ENCODE results near the gene TRIAP1. TPM values are rescaled to one million over a fixed set of nuclear protein-coding genes. Genes with fewer than 3 reads are reported as not detected.

Gene TRIAP1
- total RNA-seq, 4 donors from 2014 or later: 11.3 to 21.6 (median 16.2) TPM

- no peak for DNase-seq (ENCODE audit: low spot score)
- no peak for TF ChIP-seq CTCF (IDR thresholded peaks at IDR 0.05)
- ATAC-seq (ENCODE audit: low FRiP score): no peak
These were observed 33.8 kb downstream of the TRIAP1 start for GRCh38 chr12:120412421-120412820.

- ATAC-seq (ENCODE audit: low FRiP score) (no peak), DNase-seq (ENCODE audit: low spot score) (no peak)
- TF ChIP-seq CTCF (IDR thresholded peaks at IDR 0.05): no peak
These were observed 37.4 kb downstream of the TRIAP1 start for GRCh38 chr12:120408771-120409170.

GRCh38 chr12:120406553-120406952 lies 39.6 kb downstream of the TRIAP1 start:
- DNase-seq (ENCODE audit: low spot score): no peak
- TF ChIP-seq CTCF (IDR thresholded peaks at IDR 0.05): no peak
- no peak for ATAC-seq (ENCODE audit: low FRiP score)

GRCh38 chr12:120406069-120406468 lies 40.1 kb downstream of the TRIAP1 start:
- ATAC-seq (ENCODE audit: low FRiP score) (no peak), DNase-seq (ENCODE audit: low spot score) (no peak)
- TF ChIP-seq CTCF (IDR thresholded peaks at IDR 0.05): no peak

GRCh38 chr12:120404271-120404670 lies 41.9 kb downstream of the TRIAP1 start:
- no peak for DNase-seq (ENCODE audit: low spot score)
- no peak for ATAC-seq (ENCODE audit: low FRiP score)
- no peak for TF ChIP-seq CTCF (IDR thresholded peaks at IDR 0.05)

GRCh38 chr12:120403869-120404268 lies 42.3 kb downstream of the TRIAP1 start:
- TF ChIP-seq CTCF (IDR thresholded peaks at IDR 0.05): no peak
- ATAC-seq (ENCODE audit: low FRiP score): no peak
- no peak for DNase-seq (ENCODE audit: low spot score)

- DNase-seq (ENCODE audit: low spot score) (no peak), ATAC-seq (ENCODE audit: low FRiP score) (no peak)
- no peak for TF ChIP-seq CTCF (IDR thresholded peaks at IDR 0.05)
These were observed 44.0 kb downstream of the TRIAP1 start for GRCh38 chr12:120402217-120402616.
